Stimulated activated CD4-positive, alpha-beta T cell treated with anti-CD3 and anti-CD28 coated beads, Interleukin-12 subunit alpha, Interleukin-12 subunit beta, amount 100 ng/mL, for 4 hours (primary cell): ENCODE measurements around the gene UMOD.
"Not testable (repeated sequence)": the region's sequence is repeated elsewhere in the genome, so short reads cannot be mapped to it uniquely, and the experiment has no call there.

ENCODE experiments used
- DNase-seq: peaks from one replicate; pipeline ENCODE4 v3.0.0-alpha.2; 2020

Gene UMOD

GRCh38 chr16:20320592-20320991 lies 31.9 kb downstream of the UMOD start:
- no peak for DNase-seq

GRCh38 chr16:20320178-20320577 lies 32.3 kb downstream of the UMOD start:
- DNase-seq, result no peak

GRCh38 chr16:20319406-20319805 lies 33.1 kb downstream of the UMOD start:
- DNase-seq, result no peak

GRCh38 chr16:20318437-20318836 lies 34.1 kb downstream of the UMOD start:
- no peak for DNase-seq

- DNase-seq, result no peak
These were observed 34.5 kb downstream of the UMOD start for GRCh38 chr16:20318006-20318405.

- DNase-seq, result no peak
These were observed 35.4 kb downstream of the UMOD start for GRCh38 chr16:20317117-20317516.

- no peak for DNase-seq
These were observed 35.8 kb downstream of the UMOD start for GRCh38 chr16:20316715-20317114.

- no peak for DNase-seq
These were observed 36.8 kb downstream of the UMOD start for GRCh38 chr16:20315764-20316163.

GRCh38 chr16:20314575-20314974 lies 37.9 kb downstream of the UMOD start:
- DNase-seq, result no peak

GRCh38 chr16:20313741-20314140 lies 38.8 kb downstream of the UMOD start:
- DNase-seq, result no peak

- not testable (repeated sequence) for DNase-seq
These were observed 39.9 kb downstream of the UMOD start for GRCh38 chr16:20312536-20313095.

GRCh38 chr16:20311548-20311947 lies 41.0 kb downstream of the UMOD start:
- DNase-seq, result no peak

- DNase-seq, result no peak
These were observed 41.8 kb downstream of the UMOD start for GRCh38 chr16:20310421-20311395.

GRCh38 chr16:20309786-20310185 lies 42.7 kb downstream of the UMOD start:
- DNase-seq, result no peak

- DNase-seq, result no peak
These were observed 43.5 kb downstream of the UMOD start for GRCh38 chr16:20308801-20309590.

GRCh38 chr16:20308266-20308665 lies 44.2 kb downstream of the UMOD start:
- DNase-seq, result no peak

GRCh38 chr16:20307791-20308190 lies 44.7 kb downstream of the UMOD start:
- no peak for DNase-seq

- DNase-seq, result no peak
These were observed 45.3 kb downstream of the UMOD start for GRCh38 chr16:20307240-20307671.

- DNase-seq, result no peak
These were observed 46.1 kb downstream of the UMOD start for GRCh38 chr16:20306401-20306800.

- no peak for DNase-seq
These were observed 49.5 kb downstream of the UMOD start for GRCh38 chr16:20303012-20303411.

- no peak for DNase-seq
These were observed 50.1 kb downstream of the UMOD start for GRCh38 chr16:20302389-20302788.

- DNase-seq, result no peak
These were observed 50.7 kb downstream of the UMOD start for GRCh38 chr16:20301840-20302239.

GRCh38 chr16:20300312-20301097 lies 52.0 kb downstream of the UMOD start:
- peak; percentile 6 for DNase-seq
